ENCODE data around the gene RPS6KB2. TPM values are rescaled to one million over a fixed set of nuclear protein-coding genes. Genes with fewer than 3 reads are reported as not detected.
"Not testable (repeated sequence)": the region's sequence is repeated elsewhere in the genome, so short reads cannot be mapped to it uniquely, and the experiment has no call there.

RPS6KB2 gene
- total RNA-seq, 1 donor from 2014 or later: 34.9 TPM

GRCh38 chr11:67397986-67398660, 30.2 kb upstream of the RPS6KB2 start:
- no peak for DNase-seq

GRCh38 chr11:67398661-67399563, 29.4 kb upstream of the RPS6KB2 start:
- DNase-seq: no peak

GRCh38 chr11:67400251-67400941, 27.9 kb upstream of the RPS6KB2 start:
- DNase-seq: no peak

- DNase-seq: peak; percentile 25
These were observed 27.3 kb upstream of the RPS6KB2 start for GRCh38 chr11:67400942-67401494.

GRCh38 chr11:67401495-67402191, 26.7 kb upstream of the RPS6KB2 start, which contains the start of gene PPP1CA:
Gene PPP1CA (minus strand): TSS chr11:67401858. CDS start chr11:67401782, 76 bp downstream.
- DNase-seq: peak; percentile 92

- DNase-seq: not testable (repeated sequence)
These were observed 26.0 kb upstream of the RPS6KB2 start for GRCh38 chr11:67402192-67402839.

GRCh38 chr11:67403085-67403484, 25.2 kb upstream of the RPS6KB2 start:
- DNase-seq: not testable (repeated sequence)

GRCh38 chr11:67404515-67405195, 23.6 kb upstream of the RPS6KB2 start:
- no peak for DNase-seq

GRCh38 chr11:67405196-67405567, 23.1 kb upstream of the RPS6KB2 start:
- DNase-seq: no peak

- DNase-seq: no peak
These were observed 22.5 kb upstream of the RPS6KB2 start for GRCh38 chr11:67405688-67406339.

GRCh38 chr11:67406420-67406968, 21.8 kb upstream of the RPS6KB2 start:
- no peak for DNase-seq

- DNase-seq: no peak
These were observed 21.2 kb upstream of the RPS6KB2 start for GRCh38 chr11:67406969-67407687.

GRCh38 chr11:67407688-67408163, 20.6 kb upstream of the RPS6KB2 start:
- no peak for DNase-seq

GRCh38 chr11:67408437-67409200, 19.7 kb upstream of the RPS6KB2 start:
- no peak for DNase-seq

GRCh38 chr11:67409261-67409666, 19.0 kb upstream of the RPS6KB2 start:
- DNase-seq: no peak

- no peak for DNase-seq
These were observed 18.4 kb upstream of the RPS6KB2 start for GRCh38 chr11:67409781-67410368.

- DNase-seq: no peak
These were observed 17.9 kb upstream of the RPS6KB2 start for GRCh38 chr11:67410369-67410831.
